ENCODE measurements around the gene NDUFAF8. TPM values are rescaled to one million over a fixed set of nuclear protein-coding genes. Genes with fewer than 3 reads are reported as not detected.
A peak's percentile ranks its signal among the peaks of the same experiment; 100 is the strongest.

The NDUFAF8 gene
- polyA plus RNA-seq, 1 donor from 2014 or later: 76.4 TPM

DNA sequence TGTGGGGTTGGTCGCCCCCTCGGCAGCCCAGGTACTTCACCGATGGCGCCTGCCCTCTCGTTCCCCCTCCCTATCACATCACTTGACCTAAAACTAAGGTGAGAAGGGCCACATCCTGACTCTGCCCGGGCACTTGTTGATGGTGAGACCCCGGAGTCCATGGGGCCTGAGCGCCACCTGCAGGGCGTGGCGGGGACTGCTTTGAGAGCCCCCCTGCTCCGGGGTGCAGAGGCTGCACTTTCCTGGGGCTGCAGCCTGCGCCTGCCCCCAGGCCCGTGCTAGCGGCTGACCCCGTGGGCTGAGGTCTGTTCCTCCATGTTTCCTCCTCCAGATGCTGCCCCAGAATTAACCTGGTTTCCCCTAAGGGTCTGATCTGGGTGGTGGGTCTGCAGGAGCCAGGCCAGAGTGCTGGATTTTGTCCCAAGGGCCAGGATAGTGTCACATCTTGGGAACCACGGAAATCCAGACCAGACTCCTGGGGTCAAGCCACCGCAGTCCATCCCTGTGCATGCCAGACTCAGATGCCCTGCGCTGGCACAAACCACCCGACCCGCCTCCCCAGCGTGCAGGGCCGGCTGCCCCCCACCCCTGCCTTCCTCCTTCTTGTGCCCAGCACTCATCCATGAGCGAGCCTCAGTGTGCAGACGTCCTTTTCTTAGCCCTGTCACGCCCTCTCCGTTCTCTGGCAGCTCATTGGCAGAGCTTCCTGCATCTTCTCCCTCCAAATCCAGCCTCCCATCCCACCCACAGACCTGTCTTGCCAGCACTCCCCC is 2.7 kb downstream of the NDUFAF8 start:
- no peaks in the 10 kb centered on the region for H3K36me3 ChIP-seq (ENCODE audit: insufficient read depth, low read length)
- no peak overlapping the region for H2AFZ ChIP-seq (ENCODE audit: low read depth, low read length)

DNA sequence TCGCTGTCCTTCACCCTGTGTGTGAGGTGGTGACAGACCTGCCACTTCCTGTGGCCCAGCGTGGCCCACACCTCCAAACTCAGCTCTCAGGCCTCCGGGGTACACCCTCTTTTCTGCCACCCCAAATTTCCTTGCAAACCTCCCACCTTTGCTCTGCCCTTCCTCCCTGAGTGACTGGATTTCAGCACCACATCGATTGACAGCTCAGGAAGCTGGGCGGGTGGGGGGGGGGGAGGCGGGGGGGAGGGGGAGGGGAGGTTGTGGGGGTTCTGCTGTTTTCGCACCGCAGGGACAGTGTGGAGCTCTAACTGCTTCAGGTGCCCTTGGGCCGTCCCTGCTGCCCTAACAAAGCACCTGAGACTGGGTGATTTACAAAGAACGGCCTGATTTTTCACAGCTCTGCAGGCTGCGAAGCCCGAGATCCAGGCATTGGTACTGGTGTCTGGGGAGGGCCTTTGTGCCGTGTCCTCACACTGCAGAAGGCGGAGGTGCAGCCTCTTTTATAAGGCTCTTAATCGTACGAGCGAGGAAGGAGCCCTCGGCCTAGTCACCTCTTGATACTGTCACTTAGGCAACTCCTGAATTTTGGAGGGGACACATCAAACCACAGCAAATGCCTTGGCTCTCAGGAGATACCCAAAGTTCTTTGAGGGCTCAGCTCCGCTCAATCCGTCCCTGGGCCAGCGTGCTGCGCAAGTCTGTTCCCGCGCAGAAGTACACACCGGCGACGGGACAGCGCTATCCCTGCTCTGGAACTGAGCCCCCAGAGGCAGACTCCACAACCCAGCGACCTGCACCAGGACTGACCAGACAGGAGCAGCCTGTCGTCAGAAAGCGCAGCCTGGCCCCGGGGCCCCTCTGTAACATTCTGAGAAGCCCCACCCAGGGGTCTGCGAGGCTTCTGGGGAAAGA is 3.6 kb downstream of the NDUFAF8 start:
- H3K9me2 ChIP-seq (ENCODE audit: insufficient read depth, low read length): no peaks in the 10 kb centered on the region
- H3K4me3 ChIP-seq (ENCODE audit: low read length): no peak overlapping the region
- peaks cover 15% of the 10 kb centered on the region for H3K79me2 ChIP-seq (replicated peaks; ENCODE audit: insufficient read depth, low read length)
- H4K20me1 ChIP-seq (ENCODE audit: insufficient read depth): no peaks in the 10 kb centered on the region
- H3K27me3 ChIP-seq (ENCODE audit: insufficient read depth, low read depth, low read length): no peaks in the 10 kb centered on the region
- TF ChIP-seq EZH2 (IDR thresholded peaks at IDR 0.05; ENCODE audit: borderline replicate concordance, insufficient read depth, low read length, poor library complexity, severe bottlenecking) (no peak), POLR2AphosphoS5 (IDR thresholded peaks at IDR 0.05) (no peak), RAD21 (conservative IDR thresholded peaks at IDR 0.05) (no peak), MXI1 (conservative IDR thresholded peaks at IDR 0.05; ENCODE audit: poor library complexity, severe bottlenecking) (no peak)
- H3F3A ChIP-seq (ENCODE audit: insufficient read depth, low read length, poor library complexity, severe bottlenecking): no peaks in the 10 kb centered on the region
- no peak overlapping the region for H3K4me2 ChIP-seq (ENCODE audit: low read length)
- H2AFZ ChIP-seq (ENCODE audit: low read depth, low read length): no peak overlapping the region
- no peak overlapping the region for H3K9ac ChIP-seq (ENCODE audit: low read length)
- H3K27ac ChIP-seq (ENCODE audit: low read length): no peak overlapping the region
- H3K9me3 ChIP-seq (ENCODE audit: low read length): no peaks in the 10 kb centered on the region
- H3K36me3 ChIP-seq (ENCODE audit: insufficient read depth, low read length): no peaks in the 10 kb centered on the region

More for the DNA sequence above, 2.7 kb downstream of the NDUFAF8 start:
- H3K9me3 ChIP-seq (ENCODE audit: low read length): no peaks in the 10 kb centered on the region
- H3K9me2 ChIP-seq (ENCODE audit: insufficient read depth, low read length): no peaks in the 10 kb centered on the region
- H4K20me1 ChIP-seq (ENCODE audit: insufficient read depth): no peaks in the 10 kb centered on the region
- no peaks in the 10 kb centered on the region for H3F3A ChIP-seq (ENCODE audit: insufficient read depth, low read length, poor library complexity, severe bottlenecking)
- no peak overlapping the region for H3K4me2 ChIP-seq (ENCODE audit: low read length)
- peaks cover 19% of the 10 kb centered on the region for H3K79me2 ChIP-seq (replicated peaks; ENCODE audit: insufficient read depth, low read length)
- no peak overlapping the region for H3K27ac ChIP-seq (ENCODE audit: low read length)
- H3K9ac ChIP-seq (ENCODE audit: low read length): no peak overlapping the region
- TF ChIP-seq EP300 (conservative IDR thresholded peaks at IDR 0.05; ENCODE audit: poor library complexity, severe bottlenecking) (no peak), POLR2AphosphoS5 (IDR thresholded peaks at IDR 0.05) (no peak), EZH2 (IDR thresholded peaks at IDR 0.05; ENCODE audit: borderline replicate concordance, insufficient read depth, low read length, poor library complexity, severe bottlenecking) (no peak), RAD21 (conservative IDR thresholded peaks at IDR 0.05) (peak; percentile 73), MXI1 (conservative IDR thresholded peaks at IDR 0.05; ENCODE audit: poor library complexity, severe bottlenecking) (no peak), SMC3 (conservative IDR thresholded peaks at IDR 0.05; ENCODE audit: poor library complexity) (peak; percentile 69), TAF1 (IDR thresholded peaks at IDR 0.05; ENCODE audit: low read depth) (no peak)
- TF ChIP-seq, protein P1, sequence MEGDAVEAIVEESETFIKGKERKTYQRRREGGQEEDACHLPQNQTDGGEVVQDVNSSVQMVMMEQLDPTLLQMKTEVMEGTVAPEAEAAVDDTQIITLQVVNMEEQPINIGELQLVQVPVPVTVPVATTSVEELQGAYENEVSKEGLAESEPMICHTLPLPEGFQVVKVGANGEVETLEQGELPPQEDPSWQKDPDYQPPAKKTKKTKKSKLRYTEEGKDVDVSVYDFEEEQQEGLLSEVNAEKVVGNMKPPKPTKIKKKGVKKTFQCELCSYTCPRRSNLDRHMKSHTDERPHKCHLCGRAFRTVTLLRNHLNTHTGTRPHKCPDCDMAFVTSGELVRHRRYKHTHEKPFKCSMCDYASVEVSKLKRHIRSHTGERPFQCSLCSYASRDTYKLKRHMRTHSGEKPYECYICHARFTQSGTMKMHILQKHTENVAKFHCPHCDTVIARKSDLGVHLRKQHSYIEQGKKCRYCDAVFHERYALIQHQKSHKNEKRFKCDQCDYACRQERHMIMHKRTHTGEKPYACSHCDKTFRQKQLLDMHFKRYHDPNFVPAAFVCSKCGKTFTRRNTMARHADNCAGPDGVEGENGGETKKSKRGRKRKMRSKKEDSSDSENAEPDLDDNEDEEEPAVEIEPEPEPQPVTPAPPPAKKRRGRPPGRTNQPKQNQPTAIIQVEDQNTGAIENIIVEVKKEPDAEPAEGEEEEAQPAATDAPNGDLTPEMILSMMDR (IDR thresholded peaks at IDR 0.05; ENCODE audit: poor library complexity, severe bottlenecking): peak; percentile 74
- TF ChIP-seq, protein P2, sequence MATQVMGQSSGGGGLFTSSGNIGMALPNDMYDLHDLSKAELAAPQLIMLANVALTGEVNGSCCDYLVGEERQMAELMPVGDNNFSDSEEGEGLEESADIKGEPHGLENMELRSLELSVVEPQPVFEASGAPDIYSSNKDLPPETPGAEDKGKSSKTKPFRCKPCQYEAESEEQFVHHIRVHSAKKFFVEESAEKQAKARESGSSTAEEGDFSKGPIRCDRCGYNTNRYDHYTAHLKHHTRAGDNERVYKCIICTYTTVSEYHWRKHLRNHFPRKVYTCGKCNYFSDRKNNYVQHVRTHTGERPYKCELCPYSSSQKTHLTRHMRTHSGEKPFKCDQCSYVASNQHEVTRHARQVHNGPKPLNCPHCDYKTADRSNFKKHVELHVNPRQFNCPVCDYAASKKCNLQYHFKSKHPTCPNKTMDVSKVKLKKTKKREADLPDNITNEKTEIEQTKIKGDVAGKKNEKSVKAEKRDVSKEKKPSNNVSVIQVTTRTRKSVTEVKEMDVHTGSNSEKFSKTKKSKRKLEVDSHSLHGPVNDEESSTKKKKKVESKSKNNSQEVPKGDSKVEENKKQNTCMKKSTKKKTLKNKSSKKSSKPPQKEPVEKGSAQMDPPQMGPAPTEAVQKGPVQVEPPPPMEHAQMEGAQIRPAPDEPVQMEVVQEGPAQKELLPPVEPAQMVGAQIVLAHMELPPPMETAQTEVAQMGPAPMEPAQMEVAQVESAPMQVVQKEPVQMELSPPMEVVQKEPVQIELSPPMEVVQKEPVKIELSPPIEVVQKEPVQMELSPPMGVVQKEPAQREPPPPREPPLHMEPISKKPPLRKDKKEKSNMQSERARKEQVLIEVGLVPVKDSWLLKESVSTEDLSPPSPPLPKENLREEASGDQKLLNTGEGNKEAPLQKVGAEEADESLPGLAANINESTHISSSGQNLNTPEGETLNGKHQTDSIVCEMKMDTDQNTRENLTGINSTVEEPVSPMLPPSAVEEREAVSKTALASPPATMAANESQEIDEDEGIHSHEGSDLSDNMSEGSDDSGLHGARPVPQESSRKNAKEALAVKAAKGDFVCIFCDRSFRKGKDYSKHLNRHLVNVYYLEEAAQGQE (IDR thresholded peaks at IDR 0.05; ENCODE audit: borderline replicate concordance): no peak
- no peak overlapping the region for H3K4me3 ChIP-seq (ENCODE audit: low read length)
- no peaks in the 10 kb centered on the region for H3K27me3 ChIP-seq (ENCODE audit: insufficient read depth, low read depth, low read length)

Data from neural cell (in vitro differentiated cells).